GM19328 (cell line): ENCODE results near the gene RNF31.
A peak's percentile ranks its signal among the peaks of the same experiment; 100 is the strongest.

Source experiments
- ATAC-seq: cut with Tn5 transposase; IDR thresholded peaks from one replicate; pipeline ENCODE4 v1.9.1; 2021; ENCODE audit warnings: mild to moderate bottlenecking, moderate library complexity; ENCODE audit not compliant: unreplicated experiment

The RNF31 gene

DNA sequence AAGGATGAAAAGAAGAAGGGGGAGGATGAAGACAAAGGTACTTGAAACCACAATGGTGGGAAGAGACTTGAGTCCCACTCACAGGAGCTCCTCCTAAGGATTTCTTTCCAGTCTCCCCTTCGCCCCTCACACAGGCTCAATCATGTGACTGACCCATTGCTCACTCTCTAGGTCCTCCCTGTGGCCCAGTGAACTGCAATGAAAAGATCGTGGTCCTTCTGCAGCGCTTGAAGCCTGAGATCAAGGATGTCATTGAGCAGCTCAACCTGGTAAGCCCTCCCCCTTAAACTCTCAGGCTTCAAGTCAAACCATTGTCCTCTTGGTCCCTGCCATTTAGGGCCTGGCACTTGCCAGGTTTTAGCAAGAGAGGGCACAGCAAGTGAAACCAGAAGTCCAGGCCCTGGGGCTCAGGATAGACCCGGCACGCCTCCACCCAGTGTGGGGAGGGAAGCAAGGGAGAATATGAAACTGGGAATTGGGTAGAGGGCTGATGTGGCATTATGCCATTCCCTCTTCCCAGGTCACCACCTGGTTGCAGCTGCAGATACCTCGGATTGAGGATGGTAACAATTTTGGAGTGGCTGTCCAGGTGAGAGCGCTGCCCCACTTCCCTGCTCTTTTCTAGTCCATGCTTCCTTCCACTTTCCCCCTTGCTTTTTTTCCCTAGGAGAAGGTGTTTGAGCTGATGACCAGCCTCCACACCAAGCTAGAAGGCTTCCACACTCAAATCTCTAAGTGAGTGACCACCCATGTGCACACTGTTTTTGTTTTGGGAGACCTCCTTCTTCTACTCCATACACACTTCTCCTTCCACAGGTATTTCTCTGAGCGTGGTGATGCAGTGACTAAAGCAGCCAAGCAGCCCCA lies 9.5 kb upstream of the RNF31 start:
- ATAC-seq: no peak

DNA sequence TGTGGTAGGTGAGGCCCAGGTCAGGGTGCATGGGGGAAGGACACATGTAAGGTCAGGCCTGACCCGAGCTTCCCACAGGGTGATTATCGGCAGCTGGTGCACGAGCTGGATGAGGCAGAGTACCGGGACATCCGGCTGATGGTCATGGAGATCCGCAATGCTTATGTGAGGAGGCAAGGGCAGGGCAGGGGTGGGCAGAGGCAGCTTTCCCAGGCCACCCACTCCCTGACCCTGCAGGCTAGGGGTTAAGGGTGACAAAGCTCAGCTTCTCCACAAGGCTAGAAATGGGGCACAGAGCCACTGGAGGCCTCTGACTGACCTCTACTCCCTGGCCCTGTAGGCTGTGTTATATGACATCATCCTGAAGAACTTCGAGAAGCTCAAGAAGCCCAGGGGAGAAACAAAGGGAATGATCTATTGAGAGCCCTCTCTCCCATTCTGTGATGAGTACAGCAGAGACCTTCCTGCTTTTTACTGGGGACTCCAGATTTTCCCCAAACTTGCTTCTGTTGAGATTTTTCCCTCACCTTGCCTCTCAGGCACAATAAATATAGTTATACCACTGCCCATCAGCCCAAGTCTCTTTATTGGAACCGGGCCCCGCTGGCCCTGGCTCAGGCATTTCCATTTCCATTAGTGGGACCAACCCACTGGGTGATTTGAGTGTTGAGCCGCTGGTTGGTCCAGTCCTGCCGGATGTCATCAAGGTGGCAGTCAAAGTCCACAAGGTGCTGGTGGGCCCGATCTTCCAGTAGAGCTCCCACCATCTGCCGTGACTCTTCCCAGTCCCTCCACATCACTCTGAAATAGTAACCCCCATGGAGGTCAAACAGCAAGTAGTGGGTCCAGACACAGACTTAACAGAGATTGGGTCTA lies 8.7 kb upstream of the RNF31 start:
- ATAC-seq: no peak

DNA sequence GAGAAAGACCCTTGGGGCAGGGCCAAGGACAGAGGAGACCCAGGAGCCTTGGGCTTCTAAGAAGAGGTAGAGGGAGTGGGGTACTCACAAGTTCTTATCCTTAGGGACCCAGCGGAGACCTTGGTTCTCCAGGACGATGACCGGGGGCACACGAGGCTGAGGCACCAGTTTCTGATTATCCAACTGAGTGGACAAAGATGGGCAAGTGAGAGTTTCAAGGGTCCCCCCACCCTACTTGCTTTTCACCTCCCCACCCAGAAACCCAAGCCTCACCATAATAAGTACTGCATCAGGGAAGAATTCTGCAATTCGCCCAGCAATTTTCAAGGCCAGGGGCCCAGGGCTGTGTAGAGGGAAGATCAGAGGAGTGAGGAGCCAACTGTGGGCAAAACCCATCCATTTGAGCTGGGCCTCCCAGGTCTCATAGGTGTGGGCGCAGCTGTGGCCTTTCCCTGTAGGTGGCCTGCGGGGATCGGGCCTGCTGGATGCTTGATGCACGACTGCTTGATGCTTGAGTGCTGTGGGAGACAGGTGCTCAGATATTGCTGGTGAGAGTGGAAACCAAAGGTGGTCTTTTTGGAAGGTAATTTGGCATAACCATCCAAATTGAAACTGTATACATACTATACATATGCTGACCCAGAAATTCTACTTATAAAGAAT lies 7.9 kb upstream of the RNF31 start:
- ATAC-seq: no peak

DNA sequence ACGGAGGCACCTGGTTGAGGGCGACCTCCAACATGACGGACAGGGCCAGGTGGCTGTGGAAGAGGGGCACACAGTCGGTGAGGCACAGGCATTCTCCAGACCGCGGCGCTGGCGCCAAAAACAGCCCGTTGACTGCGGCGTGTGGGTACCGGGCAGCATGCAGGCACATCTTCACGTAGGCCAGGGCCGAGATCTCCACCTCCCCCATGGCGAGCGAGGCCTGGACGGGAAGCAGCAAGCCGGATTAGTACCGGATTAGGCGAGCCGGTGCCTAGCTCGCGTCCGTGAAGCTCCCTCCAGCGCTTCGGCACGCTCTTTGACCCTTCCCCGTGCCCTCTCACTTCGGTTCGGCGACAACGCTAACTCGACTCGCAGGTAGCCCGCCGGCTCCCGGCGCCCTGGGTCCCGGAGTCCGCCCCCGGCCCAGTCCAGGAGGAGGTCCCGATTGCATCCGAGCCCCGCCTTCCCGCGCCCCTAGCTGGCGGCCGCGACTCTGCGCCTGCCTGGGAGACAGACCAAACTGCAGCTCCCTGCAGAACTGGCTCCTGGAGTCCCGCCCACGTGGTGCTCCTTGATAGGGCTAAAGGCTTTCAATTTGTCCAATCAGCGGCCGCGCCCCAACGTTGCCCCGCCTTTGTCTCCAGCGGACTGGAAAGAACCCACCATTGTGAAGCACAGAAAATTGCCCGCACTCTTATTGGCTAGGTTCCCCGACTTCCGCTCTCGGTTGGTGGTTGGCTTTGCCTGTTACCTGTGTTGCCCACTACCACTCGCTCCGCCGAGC lies 6.0 kb upstream of the RNF31 start, which contains the start of gene EMC9:
Gene EMC9 (minus strand): TSS at position 495 of the 784 bp plus-strand sequence. CDS start 287 bp downstream, at position 208.
- ATAC-seq: peak; percentile 90

DNA sequence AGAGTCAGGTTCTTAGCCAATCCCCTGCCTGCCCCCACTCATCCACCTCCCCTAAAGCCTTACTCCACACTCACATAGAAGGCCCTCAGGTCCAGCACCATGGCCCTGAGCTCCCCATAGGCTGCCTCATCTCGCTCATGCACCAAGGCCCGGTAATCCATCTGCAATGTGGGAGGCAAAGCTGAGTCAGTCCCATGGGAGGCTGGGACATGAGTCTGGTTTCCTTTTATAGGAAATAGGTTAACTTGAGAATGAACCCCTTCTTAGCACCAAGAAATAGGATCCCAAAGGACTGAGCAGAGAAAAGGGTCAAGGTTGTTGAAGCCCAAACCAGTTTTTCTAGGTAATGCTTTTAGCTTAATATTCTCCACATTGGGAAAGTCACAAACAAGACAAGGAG lies 3.8 kb upstream of the RNF31 start:
- ATAC-seq: no peak

DNA sequence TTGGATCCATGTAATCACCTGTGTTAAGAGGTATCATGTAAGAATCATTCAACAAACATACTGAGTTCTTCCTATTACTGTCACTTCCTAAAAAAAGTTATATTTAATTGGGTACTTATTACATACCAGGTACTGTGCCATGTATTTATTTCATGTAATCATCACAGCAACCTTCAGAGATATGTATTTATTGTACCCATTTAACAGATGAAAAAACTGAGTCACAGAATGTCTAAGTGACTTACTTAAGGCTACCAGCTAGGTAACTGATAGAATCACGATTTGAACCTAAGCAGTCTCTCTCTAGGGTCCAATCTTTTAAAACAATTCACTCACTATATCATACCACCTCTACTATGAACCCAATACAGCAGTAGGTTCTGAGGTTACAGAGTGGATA lies 2.8 kb upstream of the RNF31 start:
- no peak for ATAC-seq

DNA sequence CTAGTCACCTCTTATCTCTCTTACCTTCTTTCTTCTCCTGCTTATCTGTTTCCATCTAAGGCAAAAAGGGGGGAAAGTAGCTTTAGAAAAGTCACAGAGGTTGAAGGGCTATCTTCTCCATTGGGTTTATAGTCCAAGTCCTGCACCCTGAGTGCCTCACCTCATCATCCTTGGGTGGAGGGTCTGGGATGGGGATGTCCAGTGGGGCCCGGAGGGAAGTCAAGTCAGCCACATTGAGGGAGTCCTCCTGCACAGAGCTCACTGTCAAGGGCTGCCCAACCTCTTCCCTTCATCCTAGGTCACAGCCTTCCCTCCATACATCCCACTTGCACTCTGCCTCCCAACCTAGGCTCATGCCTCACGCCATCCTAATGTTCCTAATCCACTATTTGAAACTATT lies 2.1 kb upstream of the RNF31 start:
- no peak for ATAC-seq

DNA sequence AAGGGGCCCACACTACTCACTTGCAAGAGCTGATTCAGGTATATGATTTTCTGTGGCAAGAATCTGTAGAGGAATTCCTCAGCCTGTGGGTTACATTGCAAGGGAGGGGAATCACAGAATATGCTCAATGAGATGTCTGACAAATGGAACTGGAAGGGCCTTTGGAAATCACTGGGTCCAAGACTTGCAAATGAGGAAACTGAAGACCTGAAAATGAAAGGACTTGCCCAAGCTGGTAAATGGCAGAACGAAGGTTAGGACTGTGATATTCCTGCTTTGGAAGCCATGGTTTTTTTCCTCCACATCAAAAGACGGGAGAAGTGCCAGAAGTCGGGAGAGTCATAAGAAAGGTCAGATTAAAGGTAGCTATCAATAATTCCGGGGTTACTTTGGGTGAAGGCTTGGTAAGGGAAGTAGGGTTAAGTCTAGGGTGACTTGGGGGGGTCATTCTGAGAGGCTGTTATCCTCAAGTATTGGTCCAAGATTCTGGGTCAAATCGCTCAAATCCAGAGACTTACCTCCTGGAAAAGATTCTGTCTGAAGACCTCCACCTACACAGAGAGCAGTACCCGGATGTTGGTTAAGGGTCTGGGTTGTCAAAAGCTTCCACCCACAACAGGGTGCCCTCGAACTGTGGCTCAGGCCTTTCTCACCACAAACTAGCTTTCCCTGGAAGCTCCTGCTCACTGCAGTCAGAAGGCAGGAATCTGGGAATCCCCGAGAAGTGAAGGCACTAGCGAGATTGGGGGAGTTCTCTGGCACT lies 1.4 kb upstream of the RNF31 start:
- ATAC-seq: no peak

DNA sequence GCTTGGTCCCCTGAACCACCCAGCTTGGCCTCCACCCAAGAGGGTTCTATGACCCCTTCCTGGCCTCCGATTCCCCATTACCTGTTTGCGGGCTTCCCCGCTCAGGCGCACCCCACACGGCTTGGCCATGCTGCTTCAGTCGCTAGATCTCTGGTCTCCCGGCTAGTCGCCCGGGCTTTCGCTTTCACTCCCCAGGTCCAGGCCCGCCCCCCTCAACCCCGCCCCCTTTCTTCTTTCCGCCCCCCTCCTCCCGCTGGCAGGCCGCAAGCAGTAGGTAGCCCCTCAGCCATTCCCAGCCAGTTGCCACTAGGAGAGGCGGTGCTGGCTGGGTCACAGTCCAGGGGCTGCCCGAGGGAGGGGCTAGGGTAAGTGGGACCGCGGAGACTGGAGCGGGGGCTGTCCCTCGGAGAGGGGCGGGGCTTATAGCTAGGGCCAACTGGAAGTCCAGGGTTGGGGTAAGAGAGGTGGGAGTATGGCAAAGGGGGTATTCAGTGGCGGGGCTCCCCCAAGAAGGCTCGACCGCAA lies 783 bp upstream of the RNF31 start, which contains the start of gene PSME2:
Gene PSME2 (minus strand): TSS at position 158 of the 525 bp plus-strand sequence. CDS start 29 bp downstream, at position 129.
- peak; percentile 57 for ATAC-seq

DNA sequence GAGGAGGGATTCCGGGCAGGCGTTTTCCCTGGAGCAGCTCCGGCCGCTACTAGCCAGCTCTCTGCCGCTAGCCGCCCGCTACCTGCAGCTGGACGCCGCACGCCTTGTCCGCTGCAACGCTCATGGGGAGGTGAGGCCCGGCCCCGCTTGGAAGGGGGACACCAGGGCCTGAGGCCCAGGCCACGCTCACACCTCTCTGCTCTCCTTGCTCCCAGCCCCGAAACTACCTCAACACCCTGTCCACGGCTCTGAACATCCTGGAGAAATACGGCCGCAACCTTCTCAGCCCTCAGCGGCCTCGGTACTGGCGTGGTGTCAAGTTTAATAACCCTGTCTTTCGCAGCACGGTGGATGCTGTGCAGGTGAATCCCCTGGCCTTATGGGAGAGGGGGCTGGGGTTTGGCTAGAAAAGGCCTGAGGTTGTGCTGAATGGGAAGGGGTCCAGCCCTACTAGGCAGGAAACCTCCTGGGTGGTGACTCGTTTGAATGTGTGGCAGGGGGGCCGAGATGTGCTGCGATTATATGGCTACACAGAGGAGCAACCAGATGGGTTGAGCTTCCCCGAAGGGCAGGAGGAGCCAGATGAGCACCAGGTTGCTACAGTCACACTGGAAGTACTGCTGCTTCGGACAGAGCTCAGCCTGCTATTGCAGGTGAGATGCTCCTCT lies 597 bp downstream of the RNF31 start:
- no peak for ATAC-seq

DNA sequence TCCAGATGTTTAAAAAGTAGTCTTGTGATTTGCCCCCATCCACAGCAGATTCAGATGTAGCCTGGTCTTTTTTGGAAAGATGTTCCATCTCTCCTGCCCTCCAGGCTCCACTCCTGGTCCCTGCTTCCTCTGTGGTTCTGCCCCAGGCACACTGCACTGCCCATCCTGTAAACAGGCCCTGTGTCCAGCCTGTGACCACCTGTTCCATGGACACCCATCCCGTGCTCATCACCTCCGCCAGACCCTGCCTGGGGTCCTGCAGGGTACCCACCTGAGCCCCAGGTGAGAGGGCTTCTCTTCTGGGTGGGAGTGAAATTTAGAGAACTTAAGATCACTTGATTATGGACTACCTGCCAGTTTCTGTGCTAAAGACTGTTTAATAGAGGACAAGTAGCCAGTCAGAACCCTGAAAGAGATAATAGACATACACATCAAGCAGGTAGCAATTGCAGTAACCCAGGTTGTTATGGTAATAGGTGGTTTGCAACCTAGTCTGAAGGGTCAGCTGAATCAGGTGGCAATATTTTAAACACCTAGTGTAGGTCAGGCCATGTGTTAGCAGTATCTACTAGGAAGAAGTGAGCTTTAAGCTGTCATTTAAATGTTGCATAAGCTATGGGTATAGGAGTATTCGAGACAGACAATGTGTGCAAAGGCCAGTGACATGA lies 2.1 kb downstream of the RNF31 start:
- no peak for ATAC-seq

DNA sequence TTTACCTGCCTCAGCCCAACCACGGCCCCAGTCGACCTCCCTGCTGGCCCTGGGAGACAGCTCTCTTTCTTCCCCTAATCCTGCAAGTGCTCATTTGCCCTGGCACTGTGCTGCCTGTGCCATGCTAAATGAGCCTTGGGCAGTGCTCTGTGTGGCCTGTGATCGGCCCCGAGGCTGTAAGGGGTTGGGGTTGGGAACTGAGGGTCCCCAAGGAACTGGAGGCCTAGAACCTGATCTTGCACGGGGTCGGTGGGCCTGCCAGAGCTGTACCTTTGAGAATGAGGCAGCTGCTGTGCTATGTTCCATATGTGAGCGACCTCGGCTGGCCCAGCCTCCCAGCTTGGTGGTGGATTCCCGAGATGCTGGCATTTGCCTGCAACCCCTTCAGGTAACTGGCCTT lies 2.8 kb downstream of the RNF31 start:
- no peak for ATAC-seq

DNA sequence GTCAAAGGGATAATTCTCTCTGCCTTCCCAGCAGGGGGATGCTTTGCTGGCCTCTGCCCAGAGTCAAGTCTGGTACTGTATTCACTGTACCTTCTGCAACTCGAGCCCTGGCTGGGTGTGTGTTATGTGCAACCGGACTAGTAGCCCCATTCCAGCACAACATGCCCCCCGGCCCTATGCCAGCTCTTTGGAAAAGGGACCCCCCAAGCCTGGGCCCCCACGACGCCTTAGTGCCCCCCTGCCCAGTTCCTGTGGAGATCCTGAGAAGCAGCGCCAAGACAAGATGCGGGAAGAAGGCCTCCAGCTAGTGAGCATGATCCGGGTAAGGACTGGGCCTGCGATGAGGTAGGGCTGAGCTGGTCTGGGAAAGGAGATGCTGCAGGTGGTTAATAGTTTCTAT lies 3.3 kb downstream of the RNF31 start:
- ATAC-seq: no peak

DNA sequence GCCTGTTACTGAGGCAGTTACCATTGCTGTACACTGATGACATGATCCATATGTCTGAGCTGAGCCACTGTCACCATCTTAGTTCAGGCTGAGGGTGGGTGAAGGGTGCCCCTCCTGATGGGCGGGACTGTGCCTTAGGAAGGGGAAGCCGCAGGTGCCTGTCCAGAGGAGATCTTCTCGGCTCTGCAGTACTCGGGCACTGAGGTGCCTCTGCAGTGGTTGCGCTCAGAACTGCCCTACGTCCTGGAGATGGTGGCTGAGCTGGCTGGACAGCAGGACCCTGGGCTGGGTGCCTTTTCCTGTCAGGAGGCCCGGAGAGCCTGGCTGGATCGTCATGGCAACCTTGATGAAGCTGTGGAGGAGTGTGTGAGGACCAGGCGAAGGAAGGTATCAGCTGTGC lies 3.7 kb downstream of the RNF31 start:
- ATAC-seq: no peak

DNA sequence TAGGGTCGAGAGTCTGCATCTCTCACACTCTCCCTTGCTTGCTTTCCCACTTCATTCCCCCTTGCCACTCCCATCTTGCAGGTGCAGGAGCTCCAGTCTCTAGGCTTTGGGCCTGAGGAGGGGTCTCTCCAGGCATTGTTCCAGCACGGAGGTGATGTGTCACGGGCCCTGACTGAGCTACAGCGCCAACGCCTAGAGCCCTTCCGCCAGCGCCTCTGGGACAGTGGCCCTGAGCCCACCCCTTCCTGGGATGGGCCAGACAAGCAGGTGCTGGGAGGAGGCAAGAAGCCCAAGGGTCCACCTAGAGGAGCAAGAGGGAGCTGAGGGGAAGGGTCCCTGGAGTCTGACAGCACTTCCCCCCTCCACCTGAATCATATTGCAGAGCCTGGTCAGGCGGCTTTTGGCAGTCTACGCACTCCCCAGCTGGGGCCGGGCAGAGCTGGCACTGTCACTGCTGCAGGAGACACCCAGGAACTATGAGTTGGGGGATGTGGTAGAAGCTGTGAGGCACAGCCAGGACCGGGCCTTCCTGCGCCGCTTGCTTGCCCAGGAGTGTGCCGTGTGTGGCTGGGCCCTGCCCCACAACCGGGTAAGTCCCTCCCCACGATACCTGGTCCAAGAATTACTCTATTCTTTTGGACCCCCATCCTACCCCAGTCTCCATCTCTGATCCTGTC lies 4.2 kb downstream of the RNF31 start:
- ATAC-seq: no peak

DNA sequence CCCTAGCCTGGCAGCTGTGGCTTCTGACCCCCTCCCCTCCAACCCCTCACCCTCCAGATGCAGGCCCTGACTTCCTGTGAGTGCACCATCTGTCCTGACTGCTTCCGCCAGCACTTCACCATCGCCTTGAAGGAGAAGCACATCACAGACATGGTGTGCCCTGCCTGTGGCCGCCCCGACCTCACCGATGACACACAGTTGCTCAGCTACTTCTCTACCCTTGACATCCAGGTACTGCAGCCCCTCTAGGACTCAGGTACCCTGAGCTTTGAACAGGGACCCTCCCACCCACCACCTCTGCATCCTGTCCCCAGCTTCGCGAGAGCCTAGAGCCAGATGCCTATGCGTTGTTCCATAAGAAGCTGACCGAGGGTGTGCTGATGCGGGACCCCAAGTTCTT lies 7.8 kb downstream of the RNF31 start:
- no peak for ATAC-seq

DNA sequence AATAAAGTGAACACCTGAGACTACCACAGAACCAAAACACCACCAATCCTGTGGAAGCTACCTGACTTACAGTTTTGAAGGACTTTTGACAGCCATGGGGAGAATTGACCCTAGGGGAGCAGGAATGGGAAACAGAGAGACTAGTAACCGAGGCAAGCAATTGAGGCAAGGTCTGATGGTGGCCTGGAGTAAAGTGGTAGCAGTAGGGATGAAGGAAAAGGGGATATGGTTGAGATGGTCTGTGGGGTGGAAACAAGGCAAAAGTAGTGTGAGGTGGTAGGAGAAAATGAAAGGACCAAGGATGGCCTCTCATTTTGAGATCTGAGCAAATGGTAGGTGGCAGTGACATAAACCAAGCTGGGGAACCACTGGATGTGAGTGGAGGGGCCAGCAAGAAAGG lies 9.5 kb downstream of the RNF31 start:
- no peak for ATAC-seq

DNA sequence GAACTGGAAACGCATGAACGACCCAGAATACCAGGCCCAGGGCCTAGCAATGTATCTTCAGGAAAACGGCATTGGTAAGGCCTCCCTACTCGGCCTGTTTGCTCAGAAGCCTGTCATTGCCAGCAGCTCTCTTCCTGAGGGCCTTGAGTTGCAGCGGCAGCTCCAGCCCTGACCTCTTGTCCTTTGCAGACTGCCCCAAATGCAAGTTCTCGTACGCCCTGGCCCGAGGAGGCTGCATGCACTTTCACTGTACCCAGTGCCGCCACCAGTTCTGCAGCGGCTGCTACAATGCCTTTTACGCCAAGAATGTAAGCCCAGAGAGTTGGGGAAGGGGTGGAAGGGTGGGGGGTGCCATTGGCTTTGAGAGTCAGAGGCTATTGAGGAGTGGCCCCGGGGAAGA lies 10.0 kb downstream of the RNF31 start:
- ATAC-seq: no peak
